ENCODE results near the gene MBD3L5. TPM values are rescaled to one million over a fixed set of nuclear protein-coding genes. Genes with fewer than 3 reads are reported as not detected.
"Not testable (repeated sequence)": the region's sequence is repeated elsewhere in the genome, so short reads cannot be mapped to it uniquely, and the experiment has no call there.

Gene MBD3L5
- polyA plus RNA-seq, 1 donor from 2014 or later, result not detected

DNA sequence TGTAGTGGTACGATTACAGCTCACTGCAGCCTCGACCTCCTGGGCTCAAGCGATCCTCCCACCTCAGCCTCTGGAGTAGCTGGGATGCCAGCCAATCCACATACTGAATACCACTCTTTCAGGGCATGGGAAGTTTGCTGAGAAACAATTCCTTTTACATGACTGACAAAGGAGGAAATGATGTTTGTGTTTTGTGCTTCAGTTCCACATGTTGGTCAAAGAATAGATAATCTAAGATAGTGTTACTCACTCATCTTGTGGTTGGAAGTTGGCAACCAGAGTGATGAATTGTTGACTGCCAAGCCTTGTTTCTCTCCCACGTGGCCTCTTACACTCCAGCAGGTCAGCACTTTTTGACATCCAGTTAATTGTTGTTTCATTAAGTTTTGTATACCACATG, 16.7 kb upstream of the MBD3L5 start:
- Mint-ChIP-seq H3K4me1 (peaks cover 0 to 5% (median 2%) of the 10 kb centered on the region in 3 donors), H3K27me3 (no peaks in the 10 kb centered on the region), H3K4me3 (no peak overlapping the region), H3K27ac (no peak overlapping the region), H3K36me3 (no peaks in the 10 kb centered on the region), H3K9me3 (no peaks in the 10 kb centered on the region)

DNA sequence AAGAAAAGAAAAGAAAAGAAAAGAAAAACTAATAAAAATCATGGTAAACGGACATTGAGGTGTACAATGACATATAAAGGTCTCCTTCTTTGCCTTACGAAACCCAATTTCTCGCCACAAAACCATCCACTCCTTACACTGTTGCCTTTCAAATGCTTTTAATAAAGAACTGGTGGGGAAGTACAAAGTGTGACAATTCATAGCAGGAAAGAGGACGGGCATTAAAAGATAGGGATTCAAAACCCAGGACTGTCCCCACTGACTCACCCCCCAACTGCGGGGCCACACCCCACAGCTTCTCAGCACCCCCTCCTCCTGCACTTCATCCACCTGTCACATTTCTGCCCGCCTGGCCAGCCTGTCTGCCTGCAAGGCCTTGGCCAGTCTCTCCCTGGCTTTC, 11.6 kb upstream of the MBD3L5 start:
- no peaks in the 10 kb centered on the region for H3K27me3 Mint-ChIP-seq
- H3K9me3 Mint-ChIP-seq, result no peaks in the 10 kb centered on the region
- H3K36me3 Mint-ChIP-seq, result no peaks in the 10 kb centered on the region
- no peak overlapping the region for H3K27ac Mint-ChIP-seq
- H3K4me3 Mint-ChIP-seq, result no peak overlapping the region
- H3K4me1 Mint-ChIP-seq, result peaks cover 0 to 2% (median 0%) of the 10 kb centered on the region in 3 donors

DNA sequence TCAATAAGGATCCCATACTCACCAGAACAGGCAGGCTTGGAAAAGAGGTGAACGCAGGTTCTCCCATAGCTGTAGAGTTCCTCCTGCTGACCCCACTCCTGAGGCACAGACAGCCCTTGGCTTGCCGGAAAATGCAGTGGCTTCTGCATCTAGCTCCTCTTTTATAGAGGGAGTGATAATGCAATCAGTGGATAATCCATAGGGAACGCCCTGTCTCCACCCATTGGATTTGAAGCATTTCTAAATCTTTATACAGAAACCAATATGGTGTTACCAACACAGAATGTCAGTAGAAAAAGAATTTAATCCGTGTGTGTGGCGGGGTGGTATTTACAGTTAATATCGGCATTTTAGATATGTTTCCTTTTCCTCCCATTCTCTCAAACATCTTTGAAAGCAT, 9.0 kb upstream of the MBD3L5 start, which contains the start of gene MBD3L2B:
Gene MBD3L2B, minus strand, starts transcription at position 101 of the 400 bp plus-strand sequence. Its CDS starts 34 bp downstream, at position 67.
- not testable (repeated sequence) for H3K4me1 Mint-ChIP-seq, H3K4me3 Mint-ChIP-seq, H3K9me3 Mint-ChIP-seq, H3K27me3 Mint-ChIP-seq, H3K27ac Mint-ChIP-seq, H3K36me3 Mint-ChIP-seq

DNA sequence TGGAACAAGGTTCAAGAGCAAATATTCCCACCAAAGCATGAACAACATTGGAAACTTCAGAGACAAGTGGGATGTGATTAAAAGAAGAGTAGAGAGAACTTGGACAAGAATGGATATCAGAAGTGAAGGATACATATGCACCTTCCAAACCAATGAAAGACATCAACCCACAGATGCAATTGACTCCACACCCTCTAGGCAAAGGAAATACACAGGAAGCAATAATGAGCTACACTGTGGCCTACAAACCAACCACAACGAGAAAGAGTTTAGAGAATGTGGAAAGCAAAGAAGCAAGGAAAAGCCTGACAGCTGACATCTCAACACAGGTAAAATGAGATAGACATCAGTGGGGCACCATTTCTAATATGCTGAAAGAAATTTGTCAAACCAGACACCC, 1.6 kb upstream of the MBD3L5 start:
- not testable (repeated sequence) for H3K27ac Mint-ChIP-seq

DNA sequence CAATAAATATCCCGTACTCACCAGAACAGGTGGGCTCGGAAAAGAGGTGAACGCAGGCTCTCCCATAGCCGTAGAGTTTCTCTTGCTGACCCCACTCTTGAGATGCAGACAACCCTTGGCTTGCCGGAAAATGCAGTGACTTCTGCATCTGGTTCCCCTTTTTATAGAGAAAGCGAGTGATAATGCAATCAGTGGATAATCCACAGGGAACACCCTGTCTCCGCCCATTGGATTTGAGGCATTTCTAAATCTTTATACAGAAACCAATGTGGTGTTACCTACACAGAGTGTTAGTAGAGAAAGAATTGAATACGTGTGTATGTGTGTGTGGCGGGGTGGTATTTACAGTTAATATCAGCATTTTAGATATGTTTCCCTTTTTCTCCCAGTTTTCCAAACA, 9.7 kb downstream of the MBD3L5 start, which contains the start of gene MBD3L4:
Gene MBD3L4, minus strand, starts transcription at position 101 of the 400 bp plus-strand sequence. Its CDS starts 35 bp downstream, at position 66.
- not testable (repeated sequence) for H3K9me3 Mint-ChIP-seq, H3K4me1 Mint-ChIP-seq, H3K27ac Mint-ChIP-seq, H3K4me3 Mint-ChIP-seq, H3K27me3 Mint-ChIP-seq, H3K36me3 Mint-ChIP-seq

More for the DNA sequence above, 1.6 kb upstream of the MBD3L5 start:
- not testable (repeated sequence) for H3K27me3 Mint-ChIP-seq, H3K4me1 Mint-ChIP-seq, H3K9me3 Mint-ChIP-seq, H3K4me3 Mint-ChIP-seq, H3K36me3 Mint-ChIP-seq

DNA sequence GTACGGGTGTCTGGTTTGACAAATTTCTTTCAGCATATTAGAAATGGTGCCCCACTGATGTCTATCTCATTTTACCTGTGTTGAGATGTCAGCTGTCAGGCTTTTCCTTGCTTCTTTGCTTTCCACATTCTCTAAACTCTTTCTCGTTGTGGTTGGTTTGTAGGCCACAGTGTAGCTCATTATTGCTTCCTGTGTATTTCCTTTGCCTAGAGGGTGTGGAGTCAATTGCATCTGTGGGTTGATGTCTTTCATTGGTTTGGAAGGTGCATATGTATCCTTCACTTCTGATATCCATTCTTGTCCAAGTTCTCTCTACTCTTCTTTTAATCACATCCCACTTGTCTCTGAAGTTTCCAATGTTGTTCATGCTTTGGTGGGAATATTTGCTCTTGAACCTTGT, 11.2 kb downstream of the MBD3L5 start:
- H3K36me3 Mint-ChIP-seq, H3K9me3 Mint-ChIP-seq, H3K4me1 Mint-ChIP-seq, H3K4me3 Mint-ChIP-seq, H3K27ac Mint-ChIP-seq, H3K27me3 Mint-ChIP-seq: not testable (repeated sequence)

DNA sequence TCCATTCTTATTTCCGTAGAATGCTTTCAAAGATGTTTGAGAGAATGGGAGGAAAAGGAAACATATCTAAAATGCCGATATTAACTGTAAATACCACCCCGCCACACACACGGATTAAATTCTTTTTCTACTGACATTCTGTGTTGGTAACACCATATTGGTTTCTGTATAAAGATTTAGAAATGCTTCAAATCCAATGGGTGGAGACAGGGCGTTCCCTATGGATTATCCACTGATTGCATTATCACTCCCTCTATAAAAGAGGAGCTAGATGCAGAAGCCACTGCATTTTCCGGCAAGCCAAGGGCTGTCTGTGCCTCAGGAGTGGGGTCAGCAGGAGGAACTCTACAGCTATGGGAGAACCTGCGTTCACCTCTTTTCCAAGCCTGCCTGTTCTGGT, 18.6 kb downstream of the MBD3L5 start, which contains the start of gene MBD3L2:
Gene MBD3L2, plus strand, starts transcription at position 301 of the 400 bp plus-strand sequence. Its CDS starts 53 bp downstream, at position 354.
- not testable (repeated sequence) for H3K27ac Mint-ChIP-seq, H3K4me1 Mint-ChIP-seq, H3K9me3 Mint-ChIP-seq, H3K27me3 Mint-ChIP-seq, H3K4me3 Mint-ChIP-seq, H3K36me3 Mint-ChIP-seq

DNA sequence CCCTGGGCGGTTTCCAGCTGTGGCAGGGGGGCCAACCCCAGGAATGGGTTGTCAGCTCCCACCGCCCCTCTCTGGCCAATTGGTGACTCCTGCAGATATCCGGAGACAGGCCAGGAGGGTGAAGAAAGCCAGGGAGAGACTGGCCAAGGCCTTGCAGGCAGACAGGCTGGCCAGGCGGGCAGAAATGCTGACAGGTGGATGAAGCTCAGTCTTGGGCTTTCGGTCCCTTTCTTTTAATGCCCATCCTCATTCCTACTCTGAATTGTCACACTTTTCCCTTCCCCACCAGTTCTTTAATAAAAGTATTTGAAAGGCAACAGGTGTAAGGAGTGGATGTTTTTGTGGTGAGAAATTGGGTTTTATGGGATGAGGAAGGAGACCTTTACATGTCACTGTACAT, 21.0 kb downstream of the MBD3L5 start:
- H3K4me1 Mint-ChIP-seq, H3K4me3 Mint-ChIP-seq, H3K27me3 Mint-ChIP-seq, H3K36me3 Mint-ChIP-seq, H3K9me3 Mint-ChIP-seq, H3K27ac Mint-ChIP-seq: not testable (repeated sequence)

DNA sequence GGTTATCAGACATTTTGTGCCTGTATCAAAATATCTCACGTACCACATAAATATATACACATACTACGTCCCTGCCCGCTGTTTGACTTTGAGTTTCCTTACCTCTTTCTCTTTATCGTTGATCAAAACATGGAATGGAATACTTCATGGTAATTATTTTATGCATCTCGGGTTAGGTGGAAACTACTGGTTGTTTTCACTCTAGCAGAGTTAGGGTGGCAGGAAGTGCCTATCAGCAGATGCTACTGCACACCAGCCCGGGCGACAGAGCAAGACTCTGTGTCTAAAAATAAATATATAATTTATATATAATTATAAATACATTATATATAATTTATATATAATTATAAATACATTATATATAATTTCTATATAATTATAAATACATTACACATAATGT, 22.5 kb downstream of the MBD3L5 start:
- not testable (repeated sequence) for H3K4me1 Mint-ChIP-seq, H3K36me3 Mint-ChIP-seq, H3K4me3 Mint-ChIP-seq, H3K27me3 Mint-ChIP-seq, H3K27ac Mint-ChIP-seq, H3K9me3 Mint-ChIP-seq

DNA sequence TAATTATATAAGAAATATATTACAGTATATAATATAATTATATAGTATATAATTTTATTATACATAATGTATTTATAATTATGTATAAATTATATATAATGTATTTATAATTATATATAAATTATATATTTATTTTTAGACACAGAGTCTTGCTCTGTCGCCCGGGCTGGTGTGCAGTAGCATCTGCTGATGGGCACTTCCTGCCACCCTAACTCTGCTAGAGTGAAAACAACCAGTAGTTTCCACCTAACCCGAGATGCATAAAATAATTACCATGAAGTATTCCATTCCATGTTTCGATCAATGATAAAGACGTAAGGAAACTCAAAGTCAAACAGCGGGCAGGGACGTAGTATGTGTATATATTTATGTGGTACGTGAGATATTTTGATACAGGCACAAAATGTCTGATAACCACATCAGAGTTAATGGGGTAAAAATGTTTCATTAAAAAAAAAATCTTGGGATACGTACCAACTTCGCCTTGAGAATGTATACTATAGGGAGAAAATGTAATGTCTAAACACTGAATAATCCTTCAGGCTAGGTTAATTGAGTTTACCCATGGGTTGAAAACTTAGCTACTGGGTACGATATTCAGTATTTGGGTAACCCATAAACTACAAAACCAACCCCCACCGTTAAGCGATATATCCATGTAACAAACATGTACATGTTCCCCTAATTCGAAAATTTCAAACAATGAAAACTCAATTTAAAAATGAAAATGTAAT, 24.4 kb downstream of the MBD3L5 start:
- H3K36me3 Mint-ChIP-seq, H3K4me1 Mint-ChIP-seq, H3K4me3 Mint-ChIP-seq, H3K9me3 Mint-ChIP-seq, H3K27ac Mint-ChIP-seq, H3K27me3 Mint-ChIP-seq: not testable (repeated sequence)

DNA sequence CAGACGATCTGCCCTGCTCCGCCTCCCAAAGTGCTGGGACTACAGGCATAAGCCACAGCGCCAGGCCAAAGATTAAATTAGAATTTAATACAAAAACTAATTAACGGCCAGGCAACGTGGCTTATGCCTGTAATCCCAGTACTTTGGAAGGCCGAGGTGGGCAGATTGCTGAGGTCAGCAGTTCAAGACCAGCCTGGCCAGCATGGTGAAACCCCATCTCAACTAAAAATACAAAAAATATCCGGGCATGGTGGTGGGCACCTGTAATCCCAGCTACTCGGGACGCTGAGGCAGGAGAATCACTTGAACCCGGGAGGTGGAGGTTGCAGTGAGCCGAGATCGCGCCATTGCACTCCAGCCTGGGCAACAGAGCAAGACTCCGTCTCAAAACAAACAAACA, 25.3 kb downstream of the MBD3L5 start:
- not testable (repeated sequence) for H3K27me3 Mint-ChIP-seq, H3K4me1 Mint-ChIP-seq, H3K4me3 Mint-ChIP-seq, H3K36me3 Mint-ChIP-seq, H3K27ac Mint-ChIP-seq, H3K9me3 Mint-ChIP-seq

DNA sequence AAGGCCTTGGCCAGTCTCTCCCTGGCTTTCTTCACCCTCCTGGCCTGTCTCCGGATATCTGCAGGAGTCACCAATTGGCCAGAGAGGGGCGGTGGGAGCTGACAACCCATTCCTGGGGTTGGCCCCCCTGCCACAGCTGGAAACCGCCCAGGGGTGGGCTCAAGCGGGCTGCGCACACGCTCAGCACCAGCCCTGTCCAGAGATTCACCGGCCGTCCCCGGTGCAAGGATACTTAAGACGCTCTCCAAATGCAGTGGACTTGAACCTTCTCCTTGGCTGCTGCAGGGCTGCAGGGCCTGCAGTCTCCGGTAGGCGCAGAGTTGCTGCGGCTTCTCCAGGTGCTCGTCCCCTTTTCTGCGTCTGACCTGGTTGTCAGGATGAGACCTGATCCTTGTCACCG, 26.0 kb downstream of the MBD3L5 start:
- H3K9me3 Mint-ChIP-seq, H3K4me1 Mint-ChIP-seq, H3K27ac Mint-ChIP-seq, H3K27me3 Mint-ChIP-seq, H3K4me3 Mint-ChIP-seq, H3K36me3 Mint-ChIP-seq: not testable (repeated sequence)

DNA sequence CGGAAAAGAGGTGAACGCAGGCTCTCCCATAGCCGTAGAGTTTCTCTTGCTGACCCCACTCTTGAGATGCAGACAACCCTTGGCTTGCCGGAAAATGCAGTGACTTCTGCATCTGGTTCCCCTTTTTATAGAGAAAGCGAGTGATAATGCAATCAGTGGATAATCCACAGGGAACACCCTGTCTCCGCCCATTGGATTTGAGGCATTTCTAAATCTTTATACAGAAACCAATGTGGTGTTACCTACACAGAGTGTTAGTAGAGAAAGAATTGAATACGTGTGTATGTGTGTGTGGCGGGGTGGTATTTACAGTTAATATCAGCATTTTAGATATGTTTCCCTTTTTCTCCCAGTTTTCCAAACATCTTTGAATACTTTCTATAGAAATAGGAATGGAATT, 28.2 kb downstream of the MBD3L5 start, which contains the start of gene MBD3L3:
Gene MBD3L3, minus strand, starts transcription at position 101 of the 400 bp plus-strand sequence. Its CDS starts 71 bp downstream, at position 30.
- H3K4me1 Mint-ChIP-seq, H3K4me3 Mint-ChIP-seq, H3K27ac Mint-ChIP-seq, H3K36me3 Mint-ChIP-seq, H3K27me3 Mint-ChIP-seq, H3K9me3 Mint-ChIP-seq: not testable (repeated sequence)

DNA sequence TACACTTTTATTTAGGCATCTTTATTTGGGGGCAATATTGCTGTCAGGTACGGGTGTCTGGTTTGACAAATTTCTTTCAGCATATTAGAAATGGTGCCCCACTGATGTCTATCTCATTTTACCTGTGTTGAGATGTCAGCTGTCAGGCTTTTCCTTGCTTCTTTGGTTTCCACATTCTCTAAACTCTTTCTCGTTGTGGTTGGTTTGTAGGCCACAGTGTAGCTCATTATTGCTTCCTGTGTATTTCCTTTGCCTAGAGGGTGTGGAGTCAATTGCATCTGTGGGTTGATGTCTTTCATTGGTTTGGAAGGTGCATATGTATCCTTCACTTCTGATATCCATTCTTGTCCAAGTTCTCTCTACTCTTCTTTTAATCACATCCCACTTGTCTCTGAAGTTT, 29.6 kb downstream of the MBD3L5 start:
- not testable (repeated sequence) for H3K27me3 Mint-ChIP-seq, H3K27ac Mint-ChIP-seq, H3K4me1 Mint-ChIP-seq, H3K9me3 Mint-ChIP-seq, H3K4me3 Mint-ChIP-seq, H3K36me3 Mint-ChIP-seq

DNA sequence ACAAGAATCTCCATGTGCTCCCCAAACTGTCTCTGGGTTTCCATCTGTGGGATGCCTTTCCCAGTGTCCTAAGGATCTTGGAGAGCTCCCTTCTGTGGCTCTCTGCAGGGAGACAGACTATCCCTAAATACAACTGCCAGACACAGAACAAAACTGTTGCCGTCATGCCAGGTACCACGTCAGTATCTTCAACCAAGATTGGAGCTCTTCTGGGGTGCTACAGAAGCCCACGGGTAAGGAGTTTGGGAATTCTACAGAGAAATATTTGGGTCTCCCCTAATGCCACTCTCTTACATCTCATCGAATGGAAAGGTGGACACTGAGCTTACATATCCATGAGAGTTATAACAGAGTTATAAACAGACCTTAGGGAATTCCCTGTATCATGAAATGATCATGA, 33.0 kb downstream of the MBD3L5 start:
- peaks cover 2% of the 10 kb centered on the region for H3K27me3 Mint-ChIP-seq
- H3K4me1 Mint-ChIP-seq, result no peaks in the 10 kb centered on the region

DNA sequence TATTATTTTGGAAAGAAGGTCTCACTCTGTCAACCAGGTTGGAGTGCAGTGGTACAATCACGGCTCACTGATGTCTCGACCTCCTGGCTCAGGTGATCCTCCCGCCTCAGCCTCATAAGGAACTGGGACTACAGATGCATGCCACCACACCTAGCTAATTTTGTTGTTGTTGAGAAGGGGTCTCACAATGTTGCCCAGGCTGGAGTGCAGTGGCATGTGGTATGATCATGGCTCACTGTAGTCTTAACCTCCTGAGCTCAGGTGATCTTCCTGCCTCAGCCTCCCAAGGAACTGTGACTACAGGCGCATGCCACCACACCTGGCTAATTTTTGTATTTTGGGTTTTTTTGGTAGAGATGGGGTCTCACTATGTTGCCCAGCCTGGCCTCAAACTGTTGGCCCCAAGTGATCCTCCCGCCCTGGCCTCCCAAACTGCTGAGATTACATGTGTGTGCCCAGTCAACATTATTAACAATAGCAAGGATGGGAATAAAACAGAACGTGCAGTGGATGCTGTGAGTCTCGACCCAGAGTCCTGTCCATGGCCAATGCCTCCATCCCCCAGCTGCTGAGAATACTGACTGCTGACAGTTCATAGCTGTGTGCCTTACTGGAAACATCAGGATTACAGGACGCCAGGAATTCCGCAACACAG, 33.5 kb downstream of the MBD3L5 start:
- Mint-ChIP-seq H3K4me1 (peaks cover 0 to under 1% (median under 1%) of the 10 kb centered on the region in 3 donors), H3K9me3 (no peaks in the 10 kb centered on the region), H3K36me3 (no peaks in the 10 kb centered on the region), H3K27me3 (peaks cover 2% of the 10 kb centered on the region), H3K27ac (no peak overlapping the region), H3K4me3 (peak overlapping the region in 1 of 4 donors; percentile 48)

More for the DNA sequence above, 33.0 kb downstream of the MBD3L5 start:
- H3K36me3 Mint-ChIP-seq, result no peaks in the 10 kb centered on the region
- no peak overlapping the region for H3K27ac Mint-ChIP-seq
- H3K4me3 Mint-ChIP-seq, result no peak overlapping the region
- no peaks in the 10 kb centered on the region for H3K9me3 Mint-ChIP-seq

Measured in IgD-negative memory B cell (primary cell).